Prostate gland (tissue), 2 donors: ENCODE measurements around the gene NTM. TPM values are rescaled to one million over a fixed set of nuclear protein-coding genes. Genes with fewer than 3 reads are reported as not detected.

Experiments
- DNase-seq: peaks from one replicate; pipeline ENCODE4 v3.0.0-alpha.2; 2019; ENCODE audit warnings: low spot score
- H3K27ac ChIP-seq, 2 donors: fragments of 200-600 bp; sonication (generic); 2 replicates each; pipeline ENCODE4 v1.5.1; 2017 to 2019
- H3K27me3 ChIP-seq: fragments of 200-600 bp; sonication (generic); replicated peaks from 2 replicates; pipeline ENCODE4 v1.5.1; 2019; ENCODE audit not compliant: insufficient read depth
- H3K36me3 ChIP-seq, 2 donors: fragments of 200-600 bp; sonication (generic); 1 replicate in 1 of 2; 2 replicates in 1 of 2; pipeline versions ENCODE4 v1.5.1 to v1.8.1; 2017 to 2019
- H3K4me1 ChIP-seq: fragments of 200-600 bp; sonication (generic); replicated peaks from 2 replicates; pipeline ENCODE4 v1.5.1; 2019
- H3K4me3 ChIP-seq, 2 donors: fragments of 200-600 bp; sonication (generic); 2 replicates each; pipeline ENCODE4 v1.5.1; 2017 to 2019
- H3K9me3 ChIP-seq: fragments of 200-600 bp; sonication (generic); 2 replicates; pipeline ENCODE4 v1.5.1; 2017
- CTCF ChIP-seq, 4 experiments: fragments of 200-600 bp in 2 of 4; fragments of 450-650 bp in 2 of 4; sonication (generic) in 2 of 4; IDR thresholded peaks; 1 replicate in 3 of 4; 2 replicates in 1 of 4; pipeline ENCODE4 v1.5.1; 2016 to 2019; ENCODE audit warnings: antibody characterized with exemption in 4 of 4, mild to moderate bottlenecking in 2 of 4, moderate library complexity in 2 of 4
- POLR2A ChIP-seq: fragments of 450-650 bp; IDR thresholded peaks from one replicate; pipeline ENCODE4 v1.6.1; 2016; ENCODE audit warnings: antibody characterized with exemption, mild to moderate bottlenecking
- POLR2AphosphoS5 ChIP-seq: sonication (generic); formaldehyde crosslinking; IDR thresholded peaks from one replicate; pipeline ENCODE4 v1.6.1; 2017; ENCODE audit warnings: antibody characterized with exemption
- WGBS: methylation state at CpG from one replicate; pipeline ENCODE4 v1.1.5; 2018; 5-methylcytosine and 5-hydroxymethylcytosine counted together
- intact Hi-C: fragments of 100-400 bp; cut with DNase I; formaldehyde crosslinking; loops from one replicate; pipeline ENCODE4 v1.14.2; 2022
- total RNA-seq, 2 donors: library from RNA; depleted of rRNA; stranded (reverse); fragments of >200 nt; gene quantifications; one replicate each; pipeline ENCODE4 v1.1.0, GENCODE V29; 2016

The NTM gene
- total RNA-seq, 2 donors from 2014 or later = 7.4 TPM; not detected in 1

- H3K4me3 ChIP-seq = no peak overlapping the region
- no peak for DNase-seq
- H3K27me3 ChIP-seq = no peaks in the 10 kb centered on the region
- WGBS = 97% methylated on average over 2 of the region's 2 CpGs
- no peaks in the 10 kb centered on the region for H3K9me3 ChIP-seq
- TF ChIP-seq POLR2AphosphoS5 (no peak), POLR2A (no peak), CTCF (IDR thresholded peaks at IDR 0.05) (no peak)
- intact Hi-C loops = no loop called here
- H3K27ac ChIP-seq = no peak overlapping the region
- H3K36me3 ChIP-seq = no peaks in the 10 kb centered on the region
- no peaks in the 10 kb centered on the region for H3K4me1 ChIP-seq
These were observed 334.3 kb downstream of the NTM start for GRCh38 chr11:131704682-131705081.

- WGBS = 90% methylated on average over 2 of the region's 2 CpGs
- H3K27me3 ChIP-seq = no peaks in the 10 kb centered on the region
- H3K27ac ChIP-seq = no peak overlapping the region
- H3K4me1 ChIP-seq = no peaks in the 10 kb centered on the region
- no peaks in the 10 kb centered on the region for H3K36me3 ChIP-seq
- no peak overlapping the region for H3K4me3 ChIP-seq
- intact Hi-C loops = no loop called here
- DNase-seq = no peak
- no peaks in the 10 kb centered on the region for H3K9me3 ChIP-seq
- no peak for TF ChIP-seq CTCF (IDR thresholded peaks at IDR 0.05)
- TF ChIP-seq POLR2A = no peak
- TF ChIP-seq POLR2AphosphoS5 = no peak
These were observed 340.1 kb downstream of the NTM start for GRCh38 chr11:131710511-131710910.

- Histone ChIP-seq H3K4me3 (no peak overlapping the region), H3K36me3 (no peaks in the 10 kb centered on the region), H3K4me1 (no peaks in the 10 kb centered on the region), H3K9me3 (no peaks in the 10 kb centered on the region), H3K27me3 (no peaks in the 10 kb centered on the region), H3K27ac (no peak overlapping the region)
- WGBS = 89% methylated on average over 5 of the region's 5 CpGs
- DNase-seq = no peak
- intact Hi-C loops = no loop called here
- TF ChIP-seq POLR2A = no peak
- no peak for TF ChIP-seq POLR2AphosphoS5
These were observed 342.5 kb downstream of the NTM start for GRCh38 chr11:131712897-131713296.

- WGBS = 89% methylated on average over 8 of the region's 8 CpGs
- Histone ChIP-seq H3K27me3 (no peaks in the 10 kb centered on the region), H3K9me3 (no peaks in the 10 kb centered on the region), H3K27ac (no peak overlapping the region), H3K4me1 (no peaks in the 10 kb centered on the region), H3K4me3 (no peak overlapping the region), H3K36me3 (no peaks in the 10 kb centered on the region)
- TF ChIP-seq POLR2AphosphoS5 (no peak), CTCF (IDR thresholded peaks at IDR 0.05) (no peak), POLR2A (no peak)
- DNase-seq = no peak
- intact Hi-C loops = no loop called here
These were observed 343.2 kb downstream of the NTM start for GRCh38 chr11:131713529-131714134.

- H3K4me1 ChIP-seq = no peaks in the 10 kb centered on the region
- no peak for DNase-seq
- no peaks in the 10 kb centered on the region for H3K36me3 ChIP-seq
- intact Hi-C loops = no loop called here
- no peaks in the 10 kb centered on the region for H3K9me3 ChIP-seq
- H3K27me3 ChIP-seq = peaks cover 2% of the 10 kb centered on the region
- no peak overlapping the region for H3K4me3 ChIP-seq
- WGBS = 39% methylated on average over 2 of the region's 2 CpGs
- no peak overlapping the region for H3K27ac ChIP-seq
- TF ChIP-seq CTCF (IDR thresholded peaks at IDR 0.05) (no peak), POLR2A (no peak), POLR2AphosphoS5 (no peak)
These were observed 347.2 kb downstream of the NTM start for GRCh38 chr11:131717616-131718015.
